ENCODE data around the gene CAPN12.
A peak's percentile ranks its signal among the peaks of the same experiment; 100 is the strongest.

The CAPN12 gene

GRCh38 chr19:38684078-38684861 lies 60.0 kb downstream of the CAPN12 start:
- Histone ChIP-seq H3K36me3 (ENCODE audit: insufficient read depth, low read length) (peaks cover 4% of the 10 kb centered on the region; the same call in 1 of the 2 replicates), H3K4me1 (ENCODE audit: control insufficient read depth, insufficient read depth, low read length, unreplicated experiment) (peaks cover 67% of the 10 kb centered on the region), H3K79me2 (ENCODE audit: control insufficient read depth, insufficient read depth, low read length, unreplicated experiment) (peaks cover 82% of the 10 kb centered on the region), H3K4me3 (ENCODE audit: low read depth, low read length) (peak overlapping the region; percentile 43), H3K27ac (ENCODE audit: low read depth, low read length) (peak overlapping the region; percentile 99), H3K27me3 (ENCODE audit: insufficient read depth, low read length) (no peaks in the 10 kb centered on the region), H2AFZ (ENCODE audit: low read length, unreplicated experiment) (no peak overlapping the region)

DNA sequence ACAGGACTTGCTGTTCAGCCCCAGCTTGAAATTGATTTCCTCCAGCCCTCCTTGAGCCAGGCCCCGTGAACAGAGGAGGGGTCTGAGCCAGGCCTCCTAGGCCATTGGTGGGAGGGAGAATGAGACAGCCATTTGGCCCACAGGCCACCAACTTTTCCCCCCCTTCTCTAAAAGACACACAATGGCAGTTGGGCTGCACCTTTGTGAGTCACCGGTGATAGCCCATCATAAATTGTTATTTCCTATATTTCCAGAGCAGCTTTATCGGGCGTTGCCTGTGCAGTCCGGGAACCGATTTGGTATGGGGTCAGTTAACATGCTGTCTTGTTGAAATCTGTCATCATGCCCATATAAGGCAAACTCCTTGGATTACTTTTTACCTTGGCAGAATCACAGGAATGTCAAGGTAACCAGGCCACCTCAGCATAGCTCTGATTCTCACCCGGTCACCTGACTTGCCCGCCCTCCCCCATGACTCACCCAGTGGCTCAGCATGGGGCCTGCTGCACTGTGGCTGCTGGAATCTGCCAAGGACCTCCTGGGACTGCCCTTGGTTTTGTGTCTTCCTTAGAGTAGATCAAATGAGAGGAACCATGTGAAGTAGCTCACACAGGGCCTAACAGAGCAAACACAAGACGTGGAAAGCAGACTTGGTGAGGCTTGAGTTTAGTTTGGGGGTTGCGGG lies 60.7 kb downstream of the CAPN12 start:
- peaks cover 4% of the 10 kb centered on the region; the same call in 1 of the 2 replicates for H3K36me3 ChIP-seq (ENCODE audit: insufficient read depth, low read length)
- peaks cover 63% of the 10 kb centered on the region for H3K4me1 ChIP-seq (ENCODE audit: control insufficient read depth, insufficient read depth, low read length, unreplicated experiment)
- peak overlapping the region; percentile 32; the same call in 1 of the 2 replicates for H3K4me3 ChIP-seq (ENCODE audit: low read depth, low read length)
- no peak overlapping the region for H2AFZ ChIP-seq (ENCODE audit: low read length, unreplicated experiment)
- H3K27me3 ChIP-seq (ENCODE audit: insufficient read depth, low read length), result no peaks in the 10 kb centered on the region
- H3K79me2 ChIP-seq (ENCODE audit: control insufficient read depth, insufficient read depth, low read length, unreplicated experiment), result peaks cover 82% of the 10 kb centered on the region
- H3K27ac ChIP-seq (ENCODE audit: low read depth, low read length), result peak overlapping the region; percentile 99

DNA sequence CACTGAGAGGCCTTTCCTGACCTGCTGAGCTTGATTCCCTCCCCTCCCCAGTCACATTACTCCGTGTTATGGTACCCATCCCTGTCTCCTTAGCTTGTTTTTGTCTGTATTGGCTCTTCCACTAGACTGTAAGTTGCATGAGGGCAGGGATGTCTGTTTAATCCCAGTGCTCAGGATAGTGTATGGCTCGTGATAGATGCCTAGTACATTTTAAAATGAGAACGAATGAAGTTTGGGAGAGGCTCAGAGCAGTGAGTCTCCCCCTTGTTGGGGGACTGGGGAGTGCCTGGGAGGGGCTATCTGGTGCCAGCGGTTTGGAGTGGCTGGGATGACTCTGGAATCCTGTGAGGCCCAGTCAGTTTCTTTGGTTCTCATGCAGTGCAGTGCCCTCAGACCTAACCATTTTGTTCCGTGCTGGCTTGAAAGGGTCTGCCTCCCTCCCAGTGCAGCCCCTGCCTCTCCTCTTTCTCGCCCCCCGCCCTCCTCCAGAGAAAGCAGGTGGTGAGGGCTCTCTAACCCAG lies 61.3 kb downstream of the CAPN12 start:
- Histone ChIP-seq H3K4me1 (ENCODE audit: control insufficient read depth, insufficient read depth, low read length, unreplicated experiment) (peaks cover 57% of the 10 kb centered on the region), H3K79me2 (ENCODE audit: control insufficient read depth, insufficient read depth, low read length, unreplicated experiment) (peaks cover 82% of the 10 kb centered on the region), H3K36me3 (ENCODE audit: insufficient read depth, low read length) (peaks cover 4% of the 10 kb centered on the region; the same call in 1 of the 2 replicates), H3K4me3 (ENCODE audit: low read depth, low read length) (no peak overlapping the region; the same call in 1 of the 2 replicates), H2AFZ (ENCODE audit: low read length, unreplicated experiment) (no peak overlapping the region), H3K27ac (ENCODE audit: low read depth, low read length) (peak overlapping the region; percentile 99), H3K27me3 (ENCODE audit: insufficient read depth, low read length) (no peaks in the 10 kb centered on the region)

- no peaks in the 10 kb centered on the region for H3K27me3 ChIP-seq (ENCODE audit: insufficient read depth, low read length)
- H2AFZ ChIP-seq (ENCODE audit: low read length, unreplicated experiment), result no peak overlapping the region
- H3K4me1 ChIP-seq (ENCODE audit: control insufficient read depth, insufficient read depth, low read length, unreplicated experiment), result peaks cover 51% of the 10 kb centered on the region
- peaks cover 82% of the 10 kb centered on the region for H3K79me2 ChIP-seq (ENCODE audit: control insufficient read depth, insufficient read depth, low read length, unreplicated experiment)
- H3K36me3 ChIP-seq (ENCODE audit: insufficient read depth, low read length), result peaks cover 4% of the 10 kb centered on the region; the same call in 1 of the 2 replicates
- peak overlapping the region; percentile 99 for H3K27ac ChIP-seq (ENCODE audit: low read depth, low read length)
- no peak overlapping the region for H3K4me3 ChIP-seq (ENCODE audit: low read depth, low read length)
These were observed 61.9 kb downstream of the CAPN12 start for GRCh38 chr19:38682195-38682867.
